Peyer's patch (tissue), 4 donors: ENCODE data around the gene VAV3. TPM values are rescaled to one million over a fixed set of nuclear protein-coding genes. Genes with fewer than 3 reads are reported as not detected.
A peak's percentile ranks its signal among the peaks of the same experiment; 100 is the strongest.

Experiments used
- DNase-seq, 3 donors: peaks; one replicate each; pipeline ENCODE4 v3.0.0-alpha.2; 2017 to 2019
- H3K27ac ChIP-seq, 4 donors: fragments of 200-600 bp; sonication (generic); one replicate each; pipeline ENCODE4 v1.5.1; 2016 to 2019
- H3K27me3 ChIP-seq, 2 donors: fragments of 200-600 bp; sonication (generic); one replicate each; pipeline ENCODE4 v1.5.1; 2019
- H3K36me3 ChIP-seq, 3 donors: fragments of 200-600 bp; sonication (generic); one replicate each; pipeline ENCODE4 v1.5.1; 2016 to 2019
- H3K4me1 ChIP-seq, 4 donors: fragments of 200-600 bp; sonication (generic); one replicate each; pipeline ENCODE4 v1.5.1; 2016 to 2019
- H3K4me3 ChIP-seq, 4 donors: fragments of 200-600 bp; sonication (generic); 1 replicate in 3 of 4; 2 replicates in 1 of 4; pipeline ENCODE4 v1.5.1; 2016 to 2019; ENCODE audit warnings: mild to moderate bottlenecking in 1 of 4
- H3K9me3 ChIP-seq, 4 donors: fragments of 200-600 bp; sonication (generic); one replicate each; pipeline ENCODE4 v1.5.1; 2016 to 2019; ENCODE audit warnings: mild to moderate bottlenecking in 1 of 4
- CTCF ChIP-seq, 6 experiments: fragments of 450-650 bp in 4 of 6; fragments of 200-600 bp in 2 of 6; sonication (generic) in 1 of 6; IDR thresholded peaks; one replicate each; pipeline ENCODE4 v1.5.1; 2017 to 2019; ENCODE audit warnings: antibody characterized with exemption in 6 of 6, mild to moderate bottlenecking in 3 of 6, moderate library complexity in 1 of 6
- POLR2A ChIP-seq, 2 donors: fragments of 450-650 bp; IDR thresholded peaks; one replicate each; pipeline ENCODE4 v1.5.1; 2017; ENCODE audit warnings: antibody characterized with exemption in 2 of 2, mild to moderate bottlenecking in 2 of 2, moderate library complexity in 2 of 2
- total RNA-seq, 4 donors: library from RNA; depleted of rRNA; stranded (reverse); fragments of >200 nt; gene quantifications; one replicate each; pipeline ENCODE4 v1.1.0, GENCODE V29; 2016

Gene VAV3
- total RNA-seq: 10 to 100 TPM; 32.1 to 60.9 (median 41.5) TPM

GRCh38 chr1:107965110-107965991 lies at the start of gene VAV3:
TSS of gene VAV3 (minus strand) at chr1:107965180. CDS start at chr1:107964869, 311 bp downstream.
- peak within 1 kb of the TSS; percentile 26 to 83 (median 72) for H3K27ac ChIP-seq
- DNase-seq: peak; percentile 60 to 84 (median 75)
- no peaks in the 10 kb centered on the region for H3K36me3 ChIP-seq
- H3K27me3 ChIP-seq: no peaks in the 10 kb centered on the region
- H3K4me1 ChIP-seq: peaks cover 0 to 23% (median 3%) of the 10 kb centered on the region in 4 donors
- peak within 1 kb of the TSS; percentile 36 to 66 (median 58) for H3K4me3 ChIP-seq
- TF ChIP-seq CTCF (IDR thresholded peaks at IDR 0.05): peak in 2 of 6 experiments; percentile 16 to 17
- no peak for TF ChIP-seq POLR2A (IDR thresholded peaks at IDR 0.05)
- no peaks in the 10 kb centered on the region for H3K9me3 ChIP-seq

GRCh38 chr1:108012553-108012952 lies 47.6 kb upstream of the VAV3 start:
- no peaks in the 10 kb centered on the region for H3K9me3 ChIP-seq
- no peak for TF ChIP-seq CTCF (IDR thresholded peaks at IDR 0.05)
- no peak for TF ChIP-seq POLR2A (IDR thresholded peaks at IDR 0.05)
- no peak overlapping the region for H3K4me3 ChIP-seq
- H3K27me3 ChIP-seq: no peaks in the 10 kb centered on the region
- H3K36me3 ChIP-seq: no peaks in the 10 kb centered on the region
- H3K4me1 ChIP-seq: no peaks in the 10 kb centered on the region
- no peak overlapping the region for H3K27ac ChIP-seq
- DNase-seq: no peak

- Histone ChIP-seq H3K9me3 (no peaks in the 10 kb centered on the region), H3K4me3 (no peak overlapping the region), H3K27me3 (no peaks in the 10 kb centered on the region), H3K4me1 (no peaks in the 10 kb centered on the region), H3K27ac (no peak overlapping the region), H3K36me3 (no peaks in the 10 kb centered on the region)
- DNase-seq: no peak
- TF ChIP-seq POLR2A (IDR thresholded peaks at IDR 0.05): no peak
- no peak for TF ChIP-seq CTCF (IDR thresholded peaks at IDR 0.05)
Observed at GRCh38 chr1:108011295-108011694, 46.3 kb upstream of the VAV3 start.

DNA sequence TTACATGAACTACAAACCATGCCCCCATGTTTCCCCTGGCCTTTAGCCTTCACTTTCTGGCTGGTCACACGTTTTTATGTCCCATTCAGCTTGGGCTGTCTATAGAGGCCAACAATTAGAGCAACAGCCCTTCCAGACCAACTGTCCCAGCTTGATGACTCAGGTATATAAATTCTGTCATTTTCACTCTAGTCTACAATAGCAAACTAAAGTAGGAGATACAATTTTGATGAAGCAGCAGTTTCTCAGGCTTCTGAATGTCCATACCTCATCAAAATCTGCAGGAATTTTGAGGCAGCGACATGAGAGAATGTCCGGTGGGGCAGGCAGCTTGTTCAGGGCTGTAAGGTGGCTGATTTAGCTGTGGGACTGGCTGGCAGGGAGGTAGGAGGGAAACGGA lies 45.6 kb upstream of the VAV3 start:
- no peak for TF ChIP-seq POLR2A (IDR thresholded peaks at IDR 0.05)
- no peak for TF ChIP-seq CTCF (IDR thresholded peaks at IDR 0.05)
- H3K4me1 ChIP-seq: no peaks in the 10 kb centered on the region
- no peaks in the 10 kb centered on the region for H3K9me3 ChIP-seq
- no peak overlapping the region for H3K4me3 ChIP-seq
- no peaks in the 10 kb centered on the region for H3K36me3 ChIP-seq
- no peak for DNase-seq
- H3K27ac ChIP-seq: no peak overlapping the region
- no peaks in the 10 kb centered on the region for H3K27me3 ChIP-seq

- Histone ChIP-seq H3K9me3 (no peaks in the 10 kb centered on the region), H3K4me1 (no peaks in the 10 kb centered on the region), H3K4me3 (no peak overlapping the region), H3K27ac (no peak overlapping the region), H3K27me3 (no peaks in the 10 kb centered on the region), H3K36me3 (no peaks in the 10 kb centered on the region)
- TF ChIP-seq POLR2A (IDR thresholded peaks at IDR 0.05): no peak
- no peak for TF ChIP-seq CTCF (IDR thresholded peaks at IDR 0.05)
- DNase-seq: no peak
Observed at GRCh38 chr1:108009603-108010195, 44.7 kb upstream of the VAV3 start.
